ENCODE measurements around the gene SLC16A12.

DNA sequence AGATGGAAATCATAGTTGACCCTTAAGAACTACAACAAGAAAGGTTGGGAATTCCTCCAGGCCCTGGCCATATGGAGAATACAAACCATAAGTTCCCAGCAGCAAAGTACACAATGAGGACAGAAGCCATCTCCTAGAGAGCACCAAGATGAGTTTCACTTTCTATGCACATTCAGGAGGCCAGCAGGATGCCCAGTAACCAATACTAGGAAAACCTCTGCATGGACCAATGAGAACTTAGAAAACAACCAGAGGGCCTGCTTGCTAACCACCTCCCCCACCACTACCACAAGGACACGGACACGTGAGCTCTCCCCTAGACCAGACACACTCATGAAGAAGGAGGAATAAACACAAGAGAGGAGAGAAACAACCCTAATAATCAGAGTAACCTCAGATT lies 64.8 kb downstream of the SLC16A12 start:
- no peak for TF ChIP-seq POLR2AphosphoS5 (IDR thresholded peaks at IDR 0.05; ENCODE audit: insufficient read depth, low read depth, low read length)
- TF ChIP-seq, protein P1, sequence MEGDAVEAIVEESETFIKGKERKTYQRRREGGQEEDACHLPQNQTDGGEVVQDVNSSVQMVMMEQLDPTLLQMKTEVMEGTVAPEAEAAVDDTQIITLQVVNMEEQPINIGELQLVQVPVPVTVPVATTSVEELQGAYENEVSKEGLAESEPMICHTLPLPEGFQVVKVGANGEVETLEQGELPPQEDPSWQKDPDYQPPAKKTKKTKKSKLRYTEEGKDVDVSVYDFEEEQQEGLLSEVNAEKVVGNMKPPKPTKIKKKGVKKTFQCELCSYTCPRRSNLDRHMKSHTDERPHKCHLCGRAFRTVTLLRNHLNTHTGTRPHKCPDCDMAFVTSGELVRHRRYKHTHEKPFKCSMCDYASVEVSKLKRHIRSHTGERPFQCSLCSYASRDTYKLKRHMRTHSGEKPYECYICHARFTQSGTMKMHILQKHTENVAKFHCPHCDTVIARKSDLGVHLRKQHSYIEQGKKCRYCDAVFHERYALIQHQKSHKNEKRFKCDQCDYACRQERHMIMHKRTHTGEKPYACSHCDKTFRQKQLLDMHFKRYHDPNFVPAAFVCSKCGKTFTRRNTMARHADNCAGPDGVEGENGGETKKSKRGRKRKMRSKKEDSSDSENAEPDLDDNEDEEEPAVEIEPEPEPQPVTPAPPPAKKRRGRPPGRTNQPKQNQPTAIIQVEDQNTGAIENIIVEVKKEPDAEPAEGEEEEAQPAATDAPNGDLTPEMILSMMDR (IDR thresholded peaks at IDR 0.05; ENCODE audit: extremely low read depth in 1 of 2, insufficient read depth in 1 of 2, low read depth in 1 of 2, low read length in 2 of 2): no peak
- TF ChIP-seq EZH2 (IDR thresholded peaks at IDR 0.05; ENCODE audit: borderline replicate concordance, low read depth, low read length, severe bottlenecking): no peak
- no peak for TF ChIP-seq POLR2A (IDR thresholded peaks at IDR 0.05; ENCODE audit: low read depth, low read length)
- TF ChIP-seq GATA2 (IDR thresholded peaks at IDR 0.05; ENCODE audit: insufficient read depth, insufficient read length, low read depth, low read length): no peak
- TF ChIP-seq, protein P2, sequence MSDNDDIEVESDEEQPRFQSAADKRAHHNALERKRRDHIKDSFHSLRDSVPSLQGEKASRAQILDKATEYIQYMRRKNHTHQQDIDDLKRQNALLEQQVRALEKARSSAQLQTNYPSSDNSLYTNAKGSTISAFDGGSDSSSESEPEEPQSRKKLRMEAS (IDR thresholded peaks at IDR 0.05; ENCODE audit: insufficient read depth, insufficient read length): no peak
- TF ChIP-seq MYC (IDR thresholded peaks at IDR 0.05; ENCODE audit: low read depth, low read length): no peak
- no peak for TF ChIP-seq FOS (IDR thresholded peaks at IDR 0.05; ENCODE audit: borderline replicate concordance, insufficient read depth, low read length)
- no peak for TF ChIP-seq JUN (IDR thresholded peaks at IDR 0.05; ENCODE audit: borderline replicate concordance, insufficient read depth, insufficient read length, low read depth)

Measured in endothelial cell of umbilical vein (primary cell).